ENCODE results near the gene SLC41A1.

The SLC41A1 gene

GRCh38 chr1:205787287-205787916 is 25.6 kb downstream of the SLC41A1 start:
- DNase-seq (ENCODE audit: low spot score) = no peak

GRCh38 chr1:205786601-205787000 is 26.4 kb downstream of the SLC41A1 start:
- no peak for DNase-seq (ENCODE audit: low spot score)

GRCh38 chr1:205785446-205785845 is 27.6 kb downstream of the SLC41A1 start:
- DNase-seq (ENCODE audit: low spot score) = no peak

GRCh38 chr1:205783904-205784303 is 29.1 kb downstream of the SLC41A1 start:
- no peak for DNase-seq (ENCODE audit: low spot score)

- no peak for DNase-seq (ENCODE audit: low spot score)
Observed at GRCh38 chr1:205783433-205783795, 29.6 kb downstream of the SLC41A1 start.

GRCh38 chr1:205782627-205783432 is 30.2 kb downstream of the SLC41A1 start:
- DNase-seq (ENCODE audit: low spot score) = no peak

- DNase-seq (ENCODE audit: low spot score) = no peak
Observed at GRCh38 chr1:205780335-205780734, 32.7 kb downstream of the SLC41A1 start.

- DNase-seq (ENCODE audit: low spot score) = no peak
Observed at GRCh38 chr1:205777994-205778393, 35.0 kb downstream of the SLC41A1 start.

- no peak for DNase-seq (ENCODE audit: low spot score)
Observed at GRCh38 chr1:205775717-205776056, 37.3 kb downstream of the SLC41A1 start.

GRCh38 chr1:205775015-205775716 is 37.8 kb downstream of the SLC41A1 start, which contains the start of gene RAB29:
TSS of gene RAB29 (minus strand) at chr1:205775482. CDS start at chr1:205774956, 526 bp downstream.
- peak; percentile 75 for DNase-seq (ENCODE audit: low spot score)

- DNase-seq (ENCODE audit: low spot score) = peak; percentile 32
Observed at GRCh38 chr1:205774198-205775014, 38.6 kb downstream of the SLC41A1 start.

GRCh38 chr1:205772607-205773032 is 40.4 kb downstream of the SLC41A1 start:
- DNase-seq (ENCODE audit: low spot score) = no peak

GRCh38 chr1:205770618-205771017 is 42.4 kb downstream of the SLC41A1 start:
- DNase-seq (ENCODE audit: low spot score) = no peak

GRCh38 chr1:205769641-205770365 is 43.2 kb downstream of the SLC41A1 start:
- DNase-seq (ENCODE audit: low spot score) = no peak

GRCh38 chr1:205767248-205767647 is 45.8 kb downstream of the SLC41A1 start:
- DNase-seq (ENCODE audit: low spot score) = no peak

- no peak for DNase-seq (ENCODE audit: low spot score)
Observed at GRCh38 chr1:205766570-205766969, 46.4 kb downstream of the SLC41A1 start.

- DNase-seq (ENCODE audit: low spot score) = no peak
Observed at GRCh38 chr1:205766038-205766437, 47.0 kb downstream of the SLC41A1 start.

GRCh38 chr1:205764578-205764977 is 48.4 kb downstream of the SLC41A1 start:
- no peak for DNase-seq (ENCODE audit: low spot score)

GRCh38 chr1:205763980-205764379 is 49.0 kb downstream of the SLC41A1 start:
- DNase-seq (ENCODE audit: low spot score) = no peak

GRCh38 chr1:205760606-205761005 is 52.4 kb downstream of the SLC41A1 start:
- DNase-seq (ENCODE audit: low spot score) = no peak

GRCh38 chr1:205756552-205756951 is 56.4 kb downstream of the SLC41A1 start:
- DNase-seq (ENCODE audit: low spot score) = no peak
